ENCODE measurements around the gene NT5C3A.
"Not testable (repeated sequence)": the region's sequence is repeated elsewhere in the genome, so short reads cannot be mapped to it uniquely, and the experiment has no call there.

Gene NT5C3A

GRCh38 chr7:33040803-33041516 lies 21.6 kb downstream of the NT5C3A start:
- peak; percentile 87 to 93 for DNase-seq

DNA sequence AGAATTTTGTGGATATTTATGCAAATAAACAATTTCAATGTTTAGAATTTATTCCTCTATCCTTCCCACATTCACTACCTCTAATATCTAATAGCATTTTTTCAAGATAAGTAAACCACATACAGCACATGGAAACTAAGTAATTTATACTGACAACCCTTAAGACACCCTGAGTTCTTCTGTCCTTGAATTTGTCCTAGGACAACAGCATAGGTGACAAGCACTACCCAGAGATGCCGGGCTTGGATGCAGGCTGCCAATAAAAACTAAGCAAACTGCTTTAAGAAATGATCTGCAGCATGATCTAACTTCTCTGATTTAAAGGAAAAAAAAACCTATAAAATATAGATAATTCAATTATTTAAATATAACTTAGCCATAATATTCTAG lies 22.7 kb downstream of the NT5C3A start:
- no peak for DNase-seq

DNA sequence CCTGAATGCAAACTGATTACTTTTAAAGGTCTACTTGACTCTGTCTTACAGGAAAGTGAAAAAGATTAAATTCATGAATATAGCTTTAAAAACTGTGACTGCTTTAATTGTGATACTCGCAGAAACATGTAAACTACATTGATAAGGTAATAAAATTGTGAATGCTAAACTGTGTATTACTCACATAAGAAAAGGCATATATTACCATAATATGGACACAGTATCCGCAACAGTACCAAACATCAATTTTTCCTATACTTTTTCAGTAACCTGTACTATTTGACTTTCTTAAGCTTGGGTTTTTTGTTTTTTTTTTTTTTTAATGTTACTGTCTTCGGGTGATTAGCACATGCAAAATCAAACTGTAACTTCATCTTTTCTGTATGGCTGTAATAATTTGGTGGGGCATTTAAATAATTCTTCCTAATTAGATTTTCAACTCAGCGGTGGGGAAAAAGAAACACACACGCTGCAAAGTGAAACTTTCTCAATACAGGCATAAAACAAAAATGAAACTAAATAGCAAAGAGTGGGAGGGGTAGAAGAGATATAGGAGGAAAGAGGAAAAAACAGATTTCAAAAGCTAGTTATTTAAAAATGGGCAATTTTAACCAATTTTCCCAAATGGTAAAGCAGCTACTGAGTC lies 23.2 kb downstream of the NT5C3A start:
- DNase-seq = no peak

DNA sequence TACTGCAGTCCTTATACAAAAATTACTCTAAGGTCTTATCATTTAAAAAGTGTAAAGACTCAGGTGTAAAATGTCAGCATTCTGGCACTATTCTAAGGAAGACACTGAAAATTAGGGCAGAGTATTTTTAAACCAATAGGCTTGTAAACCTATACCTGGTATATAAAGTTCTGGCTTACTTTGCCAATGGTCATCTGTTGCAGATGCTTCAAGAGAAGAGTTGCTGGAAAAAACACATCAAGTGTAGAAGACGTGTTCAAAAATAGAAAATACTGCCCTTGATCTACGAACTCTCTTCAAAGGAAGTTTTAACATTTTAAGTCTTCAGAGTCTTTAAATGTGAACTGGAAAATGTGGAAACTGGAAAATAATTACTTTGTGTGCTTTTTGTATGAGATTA lies 23.9 kb downstream of the NT5C3A start:
- DNase-seq = no peak

DNA sequence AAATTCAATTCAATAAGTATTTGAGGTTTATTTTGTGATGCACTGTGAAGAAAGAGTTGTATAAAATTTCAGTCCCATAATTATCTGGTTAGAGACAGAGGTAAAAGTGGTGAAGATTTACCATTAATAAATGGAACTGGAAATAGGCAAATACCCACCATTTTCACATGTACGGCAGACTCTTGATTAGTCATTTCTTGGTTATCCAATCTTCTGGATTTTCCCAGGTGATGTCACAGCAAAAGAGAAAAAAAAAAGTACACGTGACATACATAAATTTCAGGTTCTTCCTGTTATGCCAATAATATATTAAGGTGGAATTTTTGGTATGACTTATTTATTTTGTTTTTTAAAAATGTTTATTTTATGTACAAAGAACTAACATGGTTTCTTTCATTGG lies 26.8 kb downstream of the NT5C3A start:
- DNase-seq = no peak

- DNase-seq = no peak
Measured at GRCh38 chr7:33024189-33024757, 38.3 kb downstream of the NT5C3A start.

- DNase-seq = no peak
Measured at GRCh38 chr7:33012364-33012763, 50.2 kb downstream of the NT5C3A start.

GRCh38 chr7:33009734-33010133 lies 52.8 kb downstream of the NT5C3A start:
- no peak for DNase-seq

- not testable (repeated sequence) for DNase-seq
Measured at GRCh38 chr7:33005690-33006089, 56.9 kb downstream of the NT5C3A start.

DNA sequence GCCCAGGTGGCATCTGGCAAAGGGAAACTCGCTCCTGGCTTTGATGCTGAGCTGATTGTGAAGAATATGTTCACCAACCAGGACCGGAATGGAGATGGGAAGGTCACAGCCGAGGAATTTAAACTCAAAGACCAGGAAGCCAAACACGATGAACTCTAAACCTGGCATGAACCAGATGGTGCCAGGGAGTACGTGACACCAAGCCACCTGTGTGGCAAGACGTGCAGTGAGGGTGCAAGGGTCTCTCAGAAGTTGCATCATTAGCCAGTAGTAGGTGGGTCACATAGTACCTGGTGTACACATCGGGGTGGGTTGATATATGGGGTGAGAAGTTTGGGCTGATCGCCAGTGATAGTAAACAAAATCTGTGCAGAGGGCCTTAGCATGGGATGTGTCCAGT lies 57.4 kb downstream of the NT5C3A start:
- not testable (repeated sequence) for DNase-seq

- not testable (repeated sequence) for DNase-seq
Measured at GRCh38 chr7:33004104-33004616, 58.4 kb downstream of the NT5C3A start.

- DNase-seq = peak in 1 of 2 experiments; percentile 14
Measured at GRCh38 chr7:33003111-33003510, 59.5 kb downstream of the NT5C3A start.

DNA sequence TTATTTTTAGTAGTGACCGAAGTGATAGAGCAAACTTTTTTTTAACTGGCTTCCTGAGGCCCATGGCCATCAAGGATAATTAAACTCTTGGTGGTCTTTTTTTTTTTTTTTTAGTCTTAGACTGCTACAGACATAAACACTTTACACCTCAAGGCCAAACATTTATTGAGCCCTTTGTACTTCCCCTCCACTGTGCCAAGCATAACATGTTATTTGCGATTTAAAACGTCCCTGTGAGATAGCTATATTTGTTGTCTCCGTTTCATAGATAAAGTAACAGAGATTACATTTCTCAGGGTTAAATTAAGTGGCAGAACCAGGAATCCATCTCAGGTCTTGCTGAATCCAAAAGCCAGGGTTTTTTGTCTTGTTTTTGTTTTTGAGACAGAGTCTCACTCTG lies 63.2 kb downstream of the NT5C3A start:
- not testable (repeated sequence) for DNase-seq

DNA sequence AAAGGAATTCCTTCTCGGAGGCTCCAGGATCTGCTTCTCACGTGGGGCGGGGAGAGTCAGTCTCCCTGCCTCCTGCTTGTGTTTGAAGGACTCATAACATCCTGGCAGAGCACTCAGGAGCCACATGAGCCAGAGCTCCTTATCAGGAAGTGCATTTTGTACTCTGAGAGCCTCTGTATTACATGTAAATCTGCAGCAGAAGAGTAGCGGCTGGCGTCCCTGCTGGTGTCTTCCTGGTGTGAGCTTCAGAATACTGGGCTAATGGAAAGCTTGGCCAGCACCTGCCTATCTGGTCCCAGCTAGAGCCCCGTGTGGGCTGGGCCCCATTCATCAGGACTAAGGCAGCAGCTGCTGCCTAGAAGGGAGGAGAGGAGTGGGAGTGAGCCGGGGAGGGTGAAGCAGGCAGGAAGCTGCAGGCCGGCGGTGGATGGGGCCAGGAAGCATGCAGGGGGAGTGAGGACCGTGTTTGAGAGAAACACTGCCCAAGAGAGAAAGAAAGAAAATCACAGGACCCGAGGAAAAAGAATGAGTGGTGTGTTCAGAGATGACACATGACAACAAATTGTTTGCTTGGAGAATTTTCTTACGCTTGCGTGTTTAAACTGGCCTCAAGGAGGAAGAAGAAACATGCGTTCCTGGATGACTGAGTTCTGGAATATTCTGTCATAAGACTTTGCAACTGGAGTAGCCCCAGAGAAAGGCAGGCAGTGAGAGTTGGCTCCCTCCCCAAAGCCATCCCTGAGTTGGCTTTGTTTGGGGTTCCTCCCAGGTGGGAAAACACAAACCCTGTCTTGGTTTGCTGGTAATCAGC lies 64.0 kb downstream of the NT5C3A start:
- peak; percentile 66 to 69 for DNase-seq

DNA sequence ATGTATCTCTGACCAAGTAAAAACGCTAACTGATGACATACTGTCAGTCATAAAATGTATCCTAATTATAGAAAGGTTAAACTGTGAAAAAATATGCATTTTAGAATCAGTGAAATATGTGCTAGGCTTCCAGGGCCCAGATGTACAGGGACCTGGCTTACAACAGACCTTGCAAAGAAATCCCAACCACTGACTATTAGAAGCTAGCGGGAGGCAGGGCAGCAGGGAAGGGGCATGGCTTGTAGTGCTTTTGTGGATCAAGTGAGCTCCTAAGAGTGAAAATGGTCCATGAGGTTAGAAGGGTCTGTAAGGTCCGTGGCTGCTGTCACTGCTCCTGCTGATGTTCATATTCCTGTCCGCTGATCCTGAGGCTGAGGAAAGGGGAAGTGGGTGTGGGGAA lies 64.6 kb downstream of the NT5C3A start:
- DNase-seq = peak in 1 of 2 experiments; percentile 35

DNA sequence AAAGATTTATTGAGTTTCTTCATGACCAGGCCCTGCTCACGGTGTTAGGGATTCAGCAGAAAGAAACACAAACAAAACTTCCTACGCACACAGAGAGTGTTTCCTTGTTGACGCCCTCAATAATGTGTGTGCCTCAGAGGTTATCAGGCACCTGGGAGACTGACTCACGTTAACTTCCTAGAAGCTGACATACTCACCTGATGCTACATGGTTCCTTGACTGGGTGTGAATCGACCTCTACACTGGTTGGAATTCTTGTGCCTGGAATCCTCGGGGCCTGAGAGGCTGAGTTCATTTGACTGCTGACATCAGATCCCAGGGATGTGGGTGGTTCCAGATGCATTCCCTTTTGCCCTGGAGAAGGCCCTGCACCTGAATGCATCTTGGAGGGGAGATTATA lies 69.8 kb downstream of the NT5C3A start:
- DNase-seq = not testable (repeated sequence)

DNA sequence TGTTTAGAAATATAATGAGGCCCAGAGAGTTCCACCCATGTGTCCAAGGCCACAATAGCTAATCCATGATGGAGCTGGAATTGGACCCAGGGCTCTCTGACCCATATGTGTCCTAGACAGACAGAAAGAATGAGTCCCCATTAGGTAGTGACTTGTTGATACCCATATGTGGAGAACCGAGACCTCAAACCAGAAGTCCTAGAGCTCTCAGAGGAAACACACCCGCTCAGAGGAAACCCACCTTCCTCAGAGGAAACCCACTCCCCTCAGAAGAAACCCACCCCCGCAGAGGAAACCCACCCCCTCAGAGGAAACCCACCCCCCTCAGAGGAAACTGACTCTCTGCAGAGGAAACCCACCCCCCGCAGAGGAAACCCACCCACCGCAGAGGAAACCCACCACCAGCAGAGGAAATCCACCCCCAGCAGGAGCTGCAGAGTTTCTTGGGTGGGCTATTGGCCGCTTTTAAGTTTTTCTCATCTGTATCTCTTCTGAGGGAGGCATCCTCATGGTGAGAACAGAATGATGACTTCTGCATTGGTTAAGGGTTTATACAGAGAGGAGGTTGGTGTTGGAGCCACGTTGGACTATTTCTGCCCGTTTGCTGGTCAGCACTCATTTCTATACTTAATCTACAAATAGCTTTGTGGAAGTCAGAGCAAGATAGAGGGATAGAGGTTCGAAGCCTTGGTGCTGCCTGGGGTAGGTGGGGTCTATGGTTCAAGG lies 70.4 kb downstream of the NT5C3A start:
- DNase-seq = not testable (repeated sequence)

- DNase-seq = not testable (repeated sequence)
Measured at GRCh38 chr7:32991068-32991585, 71.4 kb downstream of the NT5C3A start.

- DNase-seq = peak; percentile 56
Measured at GRCh38 chr7:32988148-32988547, 74.4 kb downstream of the NT5C3A start.

DNA sequence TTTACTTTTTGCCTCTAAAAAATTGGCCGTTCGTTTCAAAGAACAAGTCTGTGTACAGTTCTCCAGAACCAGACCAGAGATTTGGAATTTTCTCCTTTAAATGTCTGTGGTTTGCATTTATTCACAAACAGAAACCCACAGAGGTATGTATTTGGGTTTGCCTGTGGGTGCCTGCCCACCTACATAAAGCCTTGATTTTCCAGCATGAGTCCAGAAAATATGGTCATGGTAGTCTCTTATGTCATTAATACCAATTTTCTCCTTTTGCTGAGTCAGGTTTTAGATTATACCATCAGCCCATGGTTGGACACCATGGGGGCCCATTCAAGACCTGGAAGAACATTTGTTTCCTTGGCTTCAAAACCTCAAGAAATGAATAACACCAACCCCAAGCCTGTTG lies 82.7 kb downstream of the NT5C3A start:
- not testable (repeated sequence) for DNase-seq

GRCh38 chr7:32979246-32979645 lies 83.3 kb downstream of the NT5C3A start:
- not testable (repeated sequence) for DNase-seq

- DNase-seq = not testable (repeated sequence)
Measured at GRCh38 chr7:32977159-32977558, 85.4 kb downstream of the NT5C3A start.

All from NCI-H526 (cell line).